LNCAP (cell line): ENCODE measurements around the gene SH3BP4.

Experiments
- CTCF ChIP-seq: fragments of 450-650 bp; IDR thresholded peaks from 2 replicates; pipeline ENCODE4 v1.5.1; 2017; ENCODE audit warnings: mild to moderate bottlenecking

SH3BP4 gene

GRCh38 chr2:235010117-235010714 is 58.4 kb downstream of the SH3BP4 start:
- TF ChIP-seq CTCF = no peak

- no peak for TF ChIP-seq CTCF
Measured at GRCh38 chr2:235011607-235011928, 59.8 kb downstream of the SH3BP4 start.

- no peak for TF ChIP-seq CTCF
Measured at GRCh38 chr2:235011929-235012631, 60.3 kb downstream of the SH3BP4 start.

GRCh38 chr2:235017441-235017840 is 65.6 kb downstream of the SH3BP4 start:
- TF ChIP-seq CTCF = no peak

- TF ChIP-seq CTCF = no peak
Measured at GRCh38 chr2:235018838-235019237, 67.0 kb downstream of the SH3BP4 start.

GRCh38 chr2:235021752-235022151 is 69.9 kb downstream of the SH3BP4 start:
- no peak for TF ChIP-seq CTCF

GRCh38 chr2:235024191-235024860 is 72.5 kb downstream of the SH3BP4 start:
- no peak for TF ChIP-seq CTCF
